ENCODE data around the gene OR1E2. TPM values are rescaled to one million over a fixed set of nuclear protein-coding genes. Genes with fewer than 3 reads are reported as not detected.
"Not testable (repeated sequence)": the region's sequence is repeated elsewhere in the genome, so short reads cannot be mapped to it uniquely, and the experiment has no call there.

OR1E2 gene
- total RNA-seq, 4 donors from 2014 or later = not detected

- ATAC-seq (ENCODE audit: low FRiP score) (no peak), DNase-seq (ENCODE audit: low spot score) (no peak)
- TF ChIP-seq, protein P1, sequence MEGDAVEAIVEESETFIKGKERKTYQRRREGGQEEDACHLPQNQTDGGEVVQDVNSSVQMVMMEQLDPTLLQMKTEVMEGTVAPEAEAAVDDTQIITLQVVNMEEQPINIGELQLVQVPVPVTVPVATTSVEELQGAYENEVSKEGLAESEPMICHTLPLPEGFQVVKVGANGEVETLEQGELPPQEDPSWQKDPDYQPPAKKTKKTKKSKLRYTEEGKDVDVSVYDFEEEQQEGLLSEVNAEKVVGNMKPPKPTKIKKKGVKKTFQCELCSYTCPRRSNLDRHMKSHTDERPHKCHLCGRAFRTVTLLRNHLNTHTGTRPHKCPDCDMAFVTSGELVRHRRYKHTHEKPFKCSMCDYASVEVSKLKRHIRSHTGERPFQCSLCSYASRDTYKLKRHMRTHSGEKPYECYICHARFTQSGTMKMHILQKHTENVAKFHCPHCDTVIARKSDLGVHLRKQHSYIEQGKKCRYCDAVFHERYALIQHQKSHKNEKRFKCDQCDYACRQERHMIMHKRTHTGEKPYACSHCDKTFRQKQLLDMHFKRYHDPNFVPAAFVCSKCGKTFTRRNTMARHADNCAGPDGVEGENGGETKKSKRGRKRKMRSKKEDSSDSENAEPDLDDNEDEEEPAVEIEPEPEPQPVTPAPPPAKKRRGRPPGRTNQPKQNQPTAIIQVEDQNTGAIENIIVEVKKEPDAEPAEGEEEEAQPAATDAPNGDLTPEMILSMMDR (IDR thresholded peaks at IDR 0.05) = no peak
These were observed 15.4 kb downstream of the OR1E2 start for GRCh38 chr17:3418222-3418621.

DNA sequence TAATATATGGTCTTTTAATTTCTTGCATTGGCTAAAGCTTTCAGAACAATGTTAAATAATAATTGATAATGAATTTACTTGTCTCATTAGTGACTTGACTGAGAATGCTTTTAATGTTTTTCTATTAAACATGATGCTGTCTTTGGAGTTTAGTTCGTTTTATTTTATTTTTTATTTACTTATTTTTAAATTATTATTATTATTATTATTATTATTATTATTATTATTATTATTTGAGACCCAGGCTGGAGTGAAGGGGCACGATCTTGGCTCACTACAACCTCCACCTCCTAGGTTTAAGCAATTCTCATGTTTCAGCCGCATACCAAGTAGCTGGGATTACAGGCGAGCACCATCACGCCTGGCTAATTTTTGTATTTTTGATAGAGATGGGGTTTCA lies 18.0 kb downstream of the OR1E2 start:
- DNase-seq (ENCODE audit: low spot score) (no peak), ATAC-seq (ENCODE audit: low FRiP score) (no peak)
- TF ChIP-seq, protein P1 (IDR thresholded peaks at IDR 0.05) = no peak

- not testable (repeated sequence) for DNase-seq (ENCODE audit: low spot score); ATAC-seq (ENCODE audit: low FRiP score)
These were observed 21.4 kb downstream of the OR1E2 start for GRCh38 chr17:3412216-3412615.

DNA sequence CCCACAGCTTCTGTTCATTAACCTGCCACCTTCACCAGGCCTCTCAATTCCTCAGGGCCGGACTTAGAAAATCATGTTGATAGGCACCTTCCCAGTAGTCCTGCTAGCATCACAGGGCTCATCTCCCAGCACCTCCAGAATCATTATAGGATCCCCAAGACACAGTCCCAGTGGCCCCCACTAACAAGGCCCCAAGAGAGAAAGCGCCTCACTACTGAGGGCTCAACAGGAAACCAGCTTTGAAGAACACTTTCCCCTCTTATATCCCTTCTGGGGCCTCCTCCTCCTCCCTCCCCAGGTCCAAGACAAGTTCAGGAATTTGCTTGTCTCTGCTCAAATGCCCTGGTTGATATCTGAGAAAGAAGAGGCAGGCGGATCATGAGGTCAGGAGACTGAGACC lies 22.6 kb downstream of the OR1E2 start, which contains the start of gene OR3A3:
OR3A3 (plus strand) TSS at position 301 of the 400 bp plus-strand sequence.
- no peak for DNase-seq (ENCODE audit: low spot score)
- TF ChIP-seq, protein P1 (IDR thresholded peaks at IDR 0.05) = no peak
- ATAC-seq (ENCODE audit: low FRiP score) = no peak

DNA sequence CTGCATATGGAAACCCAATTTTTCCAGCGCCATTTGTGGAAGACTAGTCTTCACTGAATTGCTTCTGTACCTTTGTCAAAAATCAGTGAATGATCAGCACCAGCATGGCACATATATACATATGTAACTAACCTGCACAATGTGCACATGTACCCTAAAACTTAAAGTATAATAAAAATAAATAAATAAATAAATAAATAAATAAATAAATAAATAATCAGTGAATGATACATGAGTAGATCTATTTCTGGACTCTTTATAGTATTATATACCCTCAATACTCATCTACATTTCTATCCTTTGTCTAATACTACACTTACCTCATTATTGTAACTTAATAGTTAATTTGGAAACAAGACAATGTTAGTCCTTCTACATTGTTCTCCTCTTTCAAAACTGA lies 29.8 kb downstream of the OR1E2 start:
- not testable (repeated sequence) for DNase-seq (ENCODE audit: low spot score)

DNA sequence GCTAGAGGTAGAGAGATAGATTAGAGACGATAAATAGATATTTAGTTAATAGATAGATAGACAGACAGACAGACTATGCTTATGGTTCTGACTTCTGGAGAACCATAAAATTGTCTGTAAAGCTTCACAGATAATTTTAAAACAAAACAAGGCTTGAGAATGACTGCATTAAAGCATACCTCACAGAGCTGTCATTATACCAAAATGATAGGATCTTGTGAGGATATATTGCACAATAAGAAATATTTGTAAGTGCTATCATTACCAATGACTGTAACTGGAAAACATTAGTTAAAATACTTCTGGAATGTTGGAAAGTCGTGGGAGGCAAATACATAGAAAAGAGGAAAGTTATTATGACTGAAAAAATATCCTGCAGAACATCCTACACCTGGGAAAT lies 31.9 kb downstream of the OR1E2 start:
- DNase-seq (ENCODE audit: low spot score) (no peak), ATAC-seq (ENCODE audit: low FRiP score) (no peak)
- TF ChIP-seq, protein P1 (IDR thresholded peaks at IDR 0.05) = no peak

More for the DNA sequence above, 29.8 kb downstream of the OR1E2 start:
- ATAC-seq (ENCODE audit: low FRiP score) = not testable (repeated sequence)

GRCh38 chr17:3400055-3400454 lies 33.6 kb downstream of the OR1E2 start:
- TF ChIP-seq, protein P1 (IDR thresholded peaks at IDR 0.05) = no peak
- DNase-seq (ENCODE audit: low spot score) = no peak
- no peak for ATAC-seq (ENCODE audit: low FRiP score)

DNA sequence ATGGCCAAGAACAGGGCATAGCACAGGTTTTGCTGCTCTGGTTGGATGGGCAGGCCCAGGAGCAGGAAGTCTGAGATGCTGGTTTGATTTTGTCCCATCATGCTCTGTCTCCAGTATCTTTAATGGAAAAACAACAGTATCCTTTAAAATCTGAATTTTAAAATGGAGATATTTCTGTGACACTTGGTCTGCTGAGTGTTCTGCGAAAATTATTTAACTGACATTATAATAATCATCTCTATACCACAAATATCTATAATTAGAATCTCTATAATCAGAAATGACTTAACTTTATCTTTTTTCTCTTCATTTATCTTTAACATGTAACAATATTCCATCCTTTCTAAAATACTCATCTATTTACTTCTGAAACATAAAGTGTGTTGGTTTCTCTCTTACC lies 35.3 kb downstream of the OR1E2 start, which contains the start of gene OR1E1:
OR1E1 (minus strand) TSS at position 101 of the 400 bp plus-strand sequence; CDS start at position 101, 0 bp downstream.
- DNase-seq (ENCODE audit: low spot score) = no peak
- TF ChIP-seq, protein P1 (IDR thresholded peaks at IDR 0.05) = no peak
- ATAC-seq (ENCODE audit: low FRiP score) = no peak

DNA sequence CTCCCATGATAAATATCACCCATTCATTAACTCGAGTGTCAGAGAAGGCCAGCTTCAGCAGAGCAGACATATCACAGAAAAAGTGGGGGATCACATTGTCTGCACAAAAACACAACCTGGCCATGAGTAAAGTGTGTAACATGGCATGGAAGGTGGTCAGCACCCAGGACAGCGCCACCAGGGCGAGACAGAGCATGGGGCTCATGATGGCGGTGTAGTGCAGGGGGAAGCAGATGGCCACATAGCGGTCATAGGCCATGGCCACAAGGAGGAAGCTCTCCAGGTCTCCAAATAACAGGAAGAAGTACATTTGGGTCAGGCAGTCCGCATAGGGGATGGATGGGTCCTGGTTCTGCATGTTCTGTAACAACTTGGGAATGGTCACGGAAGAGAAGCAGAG lies 35.8 kb downstream of the OR1E2 start:
- DNase-seq (ENCODE audit: low spot score); ATAC-seq (ENCODE audit: low FRiP score): not testable (repeated sequence)
